ENCODE results near the gene PTGS1.

GRCh38 chr9:122418016-122418415, 47.2 kb downstream of the PTGS1 start:
- TF ChIP-seq SUZ12 (IDR thresholded peaks at IDR 0.05; ENCODE audit: extremely low read depth, insufficient read depth, insufficient read length) (no peak), ZNF274 (IDR thresholded peaks at IDR 0.05; ENCODE audit: low read depth, low read length) (no peak)

All from NT2/D1 (cell line).